HG03565 (cell line): ENCODE results near the gene COPG1.
"Not testable (repeated sequence)": the region's sequence is repeated elsewhere in the genome, so short reads cannot be mapped to it uniquely, and the experiment has no call there.

Experiments
- ATAC-seq: cut with Tn5 transposase; IDR thresholded peaks from one replicate; pipeline ENCODE4 v1.9.1; 2021; ENCODE audit warnings: mild to moderate bottlenecking, moderate library complexity; ENCODE audit not compliant: unreplicated experiment

COPG1 gene

GRCh38 chr3:129239991-129240390, 9.4 kb upstream of the COPG1 start:
- no peak for ATAC-seq

GRCh38 chr3:129240436-129240835, 9.0 kb upstream of the COPG1 start:
- ATAC-seq = no peak

GRCh38 chr3:129245141-129245540, 4.3 kb upstream of the COPG1 start:
- no peak for ATAC-seq

GRCh38 chr3:129245641-129246306, 3.6 kb upstream of the COPG1 start:
- ATAC-seq = peak; percentile 42

- ATAC-seq = no peak
Observed at GRCh38 chr3:129246636-129247035, 2.8 kb upstream of the COPG1 start.

GRCh38 chr3:129248286-129248979, 973 bp upstream of the COPG1 start:
- no peak for ATAC-seq

- no peak for ATAC-seq
Observed at GRCh38 chr3:129252748-129253147, 3.3 kb downstream of the COPG1 start.

GRCh38 chr3:129254536-129255230, 5.3 kb downstream of the COPG1 start:
- ATAC-seq = no peak

- no peak for ATAC-seq
Observed at GRCh38 chr3:129256270-129256669, 6.9 kb downstream of the COPG1 start.

GRCh38 chr3:129257609-129258008, 8.2 kb downstream of the COPG1 start:
- no peak for ATAC-seq

- ATAC-seq = no peak
Observed at GRCh38 chr3:129259612-129260477, 10.4 kb downstream of the COPG1 start.

- ATAC-seq = no peak
Observed at GRCh38 chr3:129260606-129261005, 11.2 kb downstream of the COPG1 start.

- no peak for ATAC-seq
Observed at GRCh38 chr3:129261894-129262293, 12.5 kb downstream of the COPG1 start.

GRCh38 chr3:129263161-129263910, 13.9 kb downstream of the COPG1 start:
- ATAC-seq = no peak

- not testable (repeated sequence) for ATAC-seq
Observed at GRCh38 chr3:129264994-129265393, 15.6 kb downstream of the COPG1 start.

GRCh38 chr3:129266651-129267050, 17.2 kb downstream of the COPG1 start:
- no peak for ATAC-seq

- no peak for ATAC-seq
Observed at GRCh38 chr3:129268396-129268795, 19.0 kb downstream of the COPG1 start.

- no peak for ATAC-seq
Observed at GRCh38 chr3:129271674-129272073, 22.3 kb downstream of the COPG1 start.

- ATAC-seq = peak; percentile 83
Observed at GRCh38 chr3:129276385-129276784, 27.0 kb downstream of the COPG1 start.

GRCh38 chr3:129277829-129278271, 28.4 kb downstream of the COPG1 start:
- ATAC-seq = no peak
